ENCODE results near the gene PTER. TPM values are rescaled to one million over a fixed set of nuclear protein-coding genes. Genes with fewer than 3 reads are reported as not detected.

Gene PTER
- total RNA-seq, 1 experiment from 2014 or later, result 33.3 TPM

DNA sequence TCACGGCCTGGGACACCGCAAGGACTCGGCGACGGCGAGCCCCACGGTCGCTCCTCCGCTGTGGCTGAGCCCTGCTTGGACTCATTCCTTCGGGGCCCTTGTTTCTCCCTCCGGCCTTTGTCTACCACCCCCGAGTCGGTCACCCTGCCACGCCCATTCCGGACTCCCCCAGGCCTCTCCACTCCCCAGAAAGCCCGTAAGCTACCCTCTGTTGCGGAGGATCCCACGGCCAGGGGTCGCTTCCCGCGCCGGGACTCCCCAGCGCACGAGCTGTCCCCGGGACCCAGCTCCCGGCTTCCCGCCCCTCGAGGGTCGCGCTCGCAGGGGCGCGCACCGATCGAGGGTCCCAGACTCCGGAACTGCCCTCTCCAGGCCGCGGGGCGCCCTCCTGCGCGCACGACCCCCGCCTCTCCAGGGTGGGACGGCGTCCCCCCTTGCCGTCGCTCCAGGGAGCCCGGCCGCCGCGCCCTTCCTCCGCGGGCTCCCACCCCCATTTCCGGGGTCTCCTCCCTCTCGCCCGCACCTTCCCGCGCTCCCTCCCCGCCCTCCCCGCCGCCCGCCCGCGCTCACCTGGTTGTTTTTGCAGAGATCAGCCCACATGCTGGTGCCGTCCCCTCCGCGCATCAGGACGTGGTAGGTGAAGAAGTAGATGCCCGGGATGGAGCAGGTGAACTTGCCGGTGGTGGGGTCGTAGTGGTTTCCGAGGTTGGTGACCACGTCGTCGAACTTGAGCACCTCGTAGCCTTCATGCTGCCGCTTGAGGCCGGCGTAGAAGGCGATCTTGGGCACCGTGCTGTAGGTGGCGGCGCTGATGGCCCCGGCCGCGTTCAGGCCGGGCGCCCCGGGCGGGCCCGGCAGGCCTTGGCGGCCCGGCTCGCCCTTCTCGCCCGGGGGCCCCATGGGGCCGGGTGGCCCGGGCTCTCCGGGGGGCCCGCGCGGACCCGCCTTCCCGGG, 83.4 kb downstream of the PTER start:
- no peak for DNase-seq (ENCODE audit: low read depth)
- in situ Hi-C loops (cut with HindIII; ENCODE audit: low pct_unique_long_range_greater_than_20kb, low sequenced_read_pairs), result no loop called here

DNA sequence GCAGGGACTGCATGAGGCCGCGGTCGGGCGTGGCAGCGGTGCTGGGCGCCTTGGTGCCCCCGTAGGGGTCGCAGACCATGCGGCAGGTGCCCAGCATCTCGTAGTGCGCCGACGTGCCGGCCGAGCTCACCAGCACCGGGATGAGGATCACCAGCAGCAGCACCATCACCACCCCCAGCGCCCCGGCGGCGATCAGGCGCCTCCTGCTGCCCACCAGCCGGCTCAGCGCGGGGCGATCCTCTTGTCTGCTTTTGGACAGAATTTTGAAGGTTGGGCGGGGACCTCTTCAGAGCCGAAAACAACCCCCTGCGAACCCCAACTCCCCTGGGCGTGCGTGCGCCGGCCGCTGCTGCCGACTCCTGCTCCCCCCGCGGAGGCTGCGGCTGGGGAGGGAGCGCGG, 84.1 kb downstream of the PTER start:
- DNase-seq (ENCODE audit: low read depth), result no peak
- in situ Hi-C loops (cut with HindIII; ENCODE audit: low pct_unique_long_range_greater_than_20kb, low sequenced_read_pairs), result no loop called here

DNA sequence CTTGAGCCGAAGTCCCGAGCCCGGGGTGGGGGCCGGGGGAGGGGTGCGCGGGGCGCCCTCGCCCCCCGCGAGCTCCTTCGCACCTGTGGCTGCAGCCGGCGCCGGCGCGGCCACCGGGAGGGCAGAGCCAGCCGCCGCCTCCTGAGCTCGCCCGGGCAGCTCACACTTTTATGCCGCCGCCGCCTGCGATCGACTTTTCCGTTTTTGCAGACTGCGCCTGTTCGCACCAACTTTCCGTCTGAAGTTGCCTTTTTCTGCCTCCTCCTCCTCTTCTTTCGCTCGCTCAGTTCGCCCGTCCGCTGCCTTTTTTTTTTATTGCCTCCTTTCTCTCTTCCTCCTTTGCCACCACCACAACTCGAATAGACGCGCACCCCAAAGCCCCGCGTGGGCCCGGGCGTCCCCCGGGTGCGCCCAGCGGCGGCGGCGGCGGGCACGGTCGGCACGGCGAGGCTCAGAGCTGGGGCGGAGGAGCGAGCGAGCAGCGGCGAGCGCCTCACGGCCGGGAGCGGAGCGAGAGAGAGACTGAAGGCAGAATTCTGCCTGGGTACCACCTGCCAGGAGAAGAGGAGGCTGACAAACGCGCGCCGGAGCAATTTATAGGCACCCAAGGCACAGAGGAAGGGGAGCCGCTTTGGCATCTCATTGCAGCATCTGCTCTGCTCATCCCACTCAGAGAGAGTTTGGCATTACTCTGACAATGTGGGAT, 84.7 kb downstream of the PTER start, which contains the start of gene C1QL3:
Gene C1QL3 (minus strand): TSS at position 569 of the 706 bp plus-strand sequence. CDS start 814 bp downstream, outside the sequence.
- no peak for DNase-seq (ENCODE audit: low read depth)
- in situ Hi-C loops (cut with HindIII; ENCODE audit: low pct_unique_long_range_greater_than_20kb, low sequenced_read_pairs), result no loop called here

DNA sequence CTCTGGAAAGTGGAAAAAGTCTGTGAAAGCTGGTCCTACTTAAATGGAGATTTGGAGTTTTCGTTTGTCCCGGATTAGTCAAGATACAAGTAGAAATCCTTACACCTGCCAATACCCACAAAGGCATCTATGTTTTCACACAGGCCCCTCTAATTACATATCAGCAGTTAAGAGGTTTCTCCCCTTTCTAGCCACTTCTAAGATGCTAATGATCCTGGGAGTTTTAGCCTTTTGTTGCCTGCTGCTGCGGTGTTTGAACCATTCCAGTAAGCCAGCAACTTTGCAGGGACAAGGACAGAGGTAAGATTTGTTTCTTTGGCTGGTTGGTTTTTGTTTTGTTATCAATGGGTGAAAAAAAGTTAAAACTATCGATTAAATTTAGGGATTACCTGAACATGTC, 90.6 kb downstream of the PTER start:
- no peak for DNase-seq (ENCODE audit: low read depth)
- in situ Hi-C loops (cut with HindIII; ENCODE audit: low pct_unique_long_range_greater_than_20kb, low sequenced_read_pairs), result no loop called here

- no peak for DNase-seq (ENCODE audit: low read depth)
- in situ Hi-C loops (cut with HindIII; ENCODE audit: low pct_unique_long_range_greater_than_20kb, low sequenced_read_pairs), result no loop called here
Observed at GRCh38 chr10:16529853-16530252, 93.0 kb downstream of the PTER start.

- in situ Hi-C loops (cut with HindIII; ENCODE audit: low pct_unique_long_range_greater_than_20kb, low sequenced_read_pairs), result no loop called here
- DNase-seq (ENCODE audit: low read depth), result no peak
Observed at GRCh38 chr10:16536155-16536554, 99.3 kb downstream of the PTER start.

- DNase-seq (ENCODE audit: low read depth), result no peak
- in situ Hi-C loops (cut with HindIII; ENCODE audit: low pct_unique_long_range_greater_than_20kb, low sequenced_read_pairs), result no loop called here
Observed at GRCh38 chr10:16544099-16544498, 107.3 kb downstream of the PTER start.

GRCh38 chr10:16544591-16544990, 107.8 kb downstream of the PTER start:
- DNase-seq (ENCODE audit: low read depth), result no peak
- in situ Hi-C loops (cut with HindIII; ENCODE audit: low pct_unique_long_range_greater_than_20kb, low sequenced_read_pairs), result no loop called here

DNA sequence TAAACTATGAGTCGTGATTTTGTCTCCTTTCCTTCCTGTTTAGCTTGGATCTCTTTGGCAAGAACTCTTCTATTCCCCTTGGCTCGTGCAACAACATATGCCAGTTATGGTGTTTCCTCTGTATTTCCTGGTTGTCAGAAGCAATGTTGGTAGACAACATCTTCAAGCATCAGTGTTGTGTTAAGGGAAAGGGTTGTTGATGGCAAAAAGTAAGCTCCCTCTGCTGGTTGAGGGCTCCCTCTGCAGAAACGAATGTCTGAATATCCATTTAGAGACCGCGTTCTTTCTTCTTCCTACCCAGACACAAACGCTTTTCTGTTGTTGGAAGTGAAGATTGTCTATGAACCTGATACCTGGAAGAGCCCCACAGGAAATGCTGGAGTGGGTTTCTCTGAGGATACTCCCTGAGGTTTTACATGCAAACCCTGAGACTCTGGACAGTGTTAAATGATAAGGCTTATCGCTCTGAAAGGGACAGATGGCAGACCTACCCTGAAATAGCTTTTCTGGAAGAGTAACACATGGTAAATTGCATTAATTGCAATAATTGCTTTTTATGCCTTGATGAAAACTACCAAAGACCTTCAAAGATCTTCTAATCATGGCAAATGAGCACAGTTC, 108.4 kb downstream of the PTER start:
- in situ Hi-C loops (cut with HindIII; ENCODE audit: low pct_unique_long_range_greater_than_20kb, low sequenced_read_pairs), result no loop called here
- peak; percentile 26 for DNase-seq (ENCODE audit: low read depth)

- no peak for DNase-seq (ENCODE audit: low read depth)
- in situ Hi-C loops (cut with HindIII; ENCODE audit: low pct_unique_long_range_greater_than_20kb, low sequenced_read_pairs), result no loop called here
Observed at GRCh38 chr10:16547973-16548372, 111.2 kb downstream of the PTER start.

GRCh38 chr10:16559236-16559773, 122.5 kb downstream of the PTER start:
- in situ Hi-C loops (cut with HindIII; ENCODE audit: low pct_unique_long_range_greater_than_20kb, low sequenced_read_pairs), result no loop called here
- DNase-seq (ENCODE audit: low read depth), result no peak

DNA sequence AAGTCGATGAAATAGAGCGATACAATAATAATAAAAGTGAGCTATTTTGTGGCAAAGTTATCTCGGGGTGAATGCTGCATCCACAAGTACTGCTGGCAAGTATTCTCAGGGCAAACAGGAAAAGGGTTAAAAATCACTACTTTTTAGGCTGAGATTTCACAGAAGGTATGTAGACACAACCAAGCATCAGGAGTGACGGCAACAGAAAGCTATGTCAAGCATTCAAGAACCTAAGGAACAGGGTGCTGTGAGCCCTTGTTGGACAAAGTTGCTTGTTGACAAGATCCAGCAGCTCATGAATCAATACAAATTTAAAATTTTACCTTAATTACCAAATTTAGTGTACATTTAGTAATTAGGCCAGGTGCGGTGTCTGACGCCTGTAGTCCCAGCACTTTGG, 126.1 kb downstream of the PTER start:
- in situ Hi-C loops (cut with HindIII; ENCODE audit: low pct_unique_long_range_greater_than_20kb, low sequenced_read_pairs), result no loop called here
- DNase-seq (ENCODE audit: low read depth), result no peak

Other genes with a start within 250 kb of the PTER start
- gene C1QL3, start 84.9 kb downstream of the PTER start, total RNA-seq (2014; rRNA removed; shearing (Covaris generic); ENCODE audit: low replicate concordance), result not detected in 2 replicates